Natural killer cell (primary cell): ENCODE results near the gene TULP1. TPM values are rescaled to one million over a fixed set of nuclear protein-coding genes. Genes with fewer than 3 reads are reported as not detected.

Experiments
- ATAC-seq, 3 donors: fragments of 150-1000 bp in 2 of 3; fragments of 200-7000 bp in 1 of 3; cut with Tn5 transposase; 1 replicate in 1 of 3; 2 replicates in 2 of 3; pipeline ENCODE4 v1.10.0; 2021; ENCODE audit warnings: mild to moderate bottlenecking in 2 of 3, moderate library complexity in 2 of 3
- DNase-seq, 2 donors: peaks; one replicate each; pipeline versions ENCODE4 v3.0.0 to v3.0.0-alpha.2; 2013 to 2021; ENCODE audit warnings: mixed read lengths in 1 of 2
- H3K27ac ChIP-seq: one replicate; pipeline ENCODE4 v1.5.1; 2013; ENCODE audit warnings: mild to moderate bottlenecking, low read length
- H3K27me3 ChIP-seq: one replicate; pipeline ENCODE4 v1.6.1; 2013; ENCODE audit warnings: low read length; ENCODE audit not compliant: control insufficient read depth, insufficient read depth
- H3K36me3 ChIP-seq: one replicate; pipeline ENCODE4 v1.6.1; 2013; ENCODE audit warnings: low read length; ENCODE audit not compliant: control insufficient read depth, insufficient read depth
- H3K4me1 ChIP-seq: one replicate; pipeline ENCODE4 v1.6.1; 2013; ENCODE audit warnings: low read length; ENCODE audit not compliant: control insufficient read depth, insufficient read depth
- H3K4me3 ChIP-seq: one replicate; pipeline ENCODE4 v1.5.1; 2013; ENCODE audit warnings: low read length
- H3K9me3 ChIP-seq: one replicate; pipeline ENCODE4 v1.6.1; 2013; ENCODE audit warnings: low read length; ENCODE audit not compliant: control insufficient read depth, insufficient read depth
- H3K27ac Mint-ChIP-seq, 2 donors: one replicate each; pipeline ENCODE4 v1.8.0; 2022; ENCODE audit warnings: mild to moderate bottlenecking in 2 of 2, mixed read lengths in 2 of 2, moderate library complexity in 1 of 2
- H3K27me3 Mint-ChIP-seq, 2 donors: one replicate each; pipeline ENCODE4 v1.8.0; 2022; ENCODE audit warnings: low read depth in 2 of 2, mixed read lengths in 2 of 2
- H3K36me3 Mint-ChIP-seq: one replicate; pipeline ENCODE4 v1.8.0; 2022; ENCODE audit warnings: mixed read lengths
- H3K4me1 Mint-ChIP-seq, 2 donors: one replicate each; pipeline ENCODE4 v1.8.0; 2022; ENCODE audit warnings: mixed read lengths in 2 of 2
- H3K4me3 Mint-ChIP-seq: one replicate; pipeline ENCODE4 v1.8.0; 2022; ENCODE audit warnings: mild to moderate bottlenecking, moderate library complexity, mixed read lengths
- H3K9me3 Mint-ChIP-seq, 2 donors: one replicate each; pipeline ENCODE4 v1.8.0; 2022; ENCODE audit warnings: mixed read lengths in 2 of 2
- CTCF ChIP-seq: fragments of 200-600 bp; IDR thresholded peaks from one replicate; pipeline ENCODE4 v1.8.0; 2022; ENCODE audit warnings: antibody characterized with exemption
- WGBS: methylation state at CpG from one replicate; pipeline ENCODE4 v1.1.7; 2013; ENCODE audit warnings: missing lambda C conversion rate; ENCODE audit not compliant: insufficient coverage; 5-methylcytosine and 5-hydroxymethylcytosine counted together
- intact Hi-C: fragments of 100-400 bp; cut with micrococcal nuclease; formaldehyde crosslinking; loops from one replicate; pipeline ENCODE4 v1.14.2; 2022
- total RNA-seq, 4 donors: library from RNA; stranded (reverse); fragments of 120-200 nt in 1 of 4; gene quantifications; one replicate each; pipeline versions ENCODE4 v1.2.3 to v1.2.4, GENCODE V29; 2013 to 2022

Gene TULP1
- total RNA-seq, 3 donors from 2014 or later (not counting 1 experiment from before 2014, with no cell fraction given), result not detected

GRCh38 chr6:35468980-35469750 lies 43.5 kb downstream of the TULP1 start:
- DNase-seq (peak; percentile 24 to 46), ATAC-seq (peak in 1 of 3 donors; percentile 1)
- no peaks in the 10 kb centered on the region for H3K36me3 Mint-ChIP-seq
- peak overlapping the region; percentile 92 to 98 for H3K27ac Mint-ChIP-seq
- H3K4me3 Mint-ChIP-seq, result peak overlapping the region; percentile 97
- intact Hi-C loops, result loop anchor here (1.0 kb wide), 3 partner anchors 17 to 172 kb away; partner anchors contain the start of genes DEF6, FANCE and PPARD
- Histone ChIP-seq H3K27me3 (no peaks in the 10 kb centered on the region), H3K4me3 (peak overlapping the region; percentile 67), H3K4me1 (peaks cover 31% of the 10 kb centered on the region), H3K27ac (peak overlapping the region; percentile 79), H3K36me3 (peaks cover 38% of the 10 kb centered on the region), H3K9me3 (no peaks in the 10 kb centered on the region)
- WGBS, result 2% methylated on average over 37 of the region's 37 CpGs
- H3K4me1 Mint-ChIP-seq, result peaks cover 38% of the 10 kb centered on the region in 2 donors
- no peak for TF ChIP-seq CTCF
- no peaks in the 10 kb centered on the region for H3K9me3 Mint-ChIP-seq
- H3K27me3 Mint-ChIP-seq, result no peaks in the 10 kb centered on the region

GRCh38 chr6:35468181-35468979 lies 44.3 kb downstream of the TULP1 start, which contains the start of gene RPL10A:
Gene RPL10A (plus strand): TSS chr6:35468401. CDS start chr6:35468435, 34 bp downstream.
- peak; percentile 87 to 97 (median 89) for ATAC-seq
- H3K36me3 ChIP-seq, result peaks cover 36% of the 10 kb centered on the region
- no peaks in the 10 kb centered on the region for H3K9me3 ChIP-seq
- peaks cover 38% of the 10 kb centered on the region in 2 donors for H3K4me1 Mint-ChIP-seq
- H3K4me3 Mint-ChIP-seq, result peak within 1 kb of the TSS; percentile 97
- H3K4me1 ChIP-seq, result peaks cover 31% of the 10 kb centered on the region
- peak; percentile 87 for TF ChIP-seq CTCF
- H3K27ac ChIP-seq, result peak within 1 kb of the TSS; percentile 79
- whole genome bisulfite sequencing, result under 1% methylated on average over 86 of the region's 86 CpGs
- peak within 1 kb of the TSS; percentile 92 to 98 for H3K27ac Mint-ChIP-seq
- no peaks in the 10 kb centered on the region for H3K27me3 ChIP-seq
- no peaks in the 10 kb centered on the region for H3K36me3 Mint-ChIP-seq
- intact Hi-C loops, result loop anchor here (1.0 kb wide), 3 partner anchors 16 to 171 kb away; partner anchors contain the start of genes DEF6, FANCE and PPARD
- peak; percentile 91 to 99 for DNase-seq
- peak within 1 kb of the TSS; percentile 67 for H3K4me3 ChIP-seq
- H3K9me3 Mint-ChIP-seq, result no peaks in the 10 kb centered on the region
- H3K27me3 Mint-ChIP-seq, result no peaks in the 10 kb centered on the region

GRCh38 chr6:35465646-35466045 lies 47.0 kb downstream of the TULP1 start:
- H3K27ac ChIP-seq, result no peak overlapping the region
- intact Hi-C loops, result loop anchor here (2.0 kb wide), 1 partner anchor 261 kb away; no protein-coding TSS in a partner anchor
- Mint-ChIP-seq H3K9me3 (no peaks in the 10 kb centered on the region), H3K27ac (no peak overlapping the region), H3K27me3 (no peaks in the 10 kb centered on the region), H3K36me3 (no peaks in the 10 kb centered on the region), H3K4me3 (no peak overlapping the region), H3K4me1 (peaks cover 34% of the 10 kb centered on the region in 2 donors)
- no peak overlapping the region for H3K4me3 ChIP-seq
- TF ChIP-seq CTCF, result no peak
- WGBS, result no CpG with 5 or more reads among the region's 1 CpG
- no peaks in the 10 kb centered on the region for H3K9me3 ChIP-seq
- ATAC-seq (no peak), DNase-seq (no peak)
- H3K36me3 ChIP-seq, result peaks cover 12% of the 10 kb centered on the region
- peaks cover 23% of the 10 kb centered on the region for H3K4me1 ChIP-seq
- H3K27me3 ChIP-seq, result no peaks in the 10 kb centered on the region
